ENCODE data around the gene CTSK.

CTSK gene

DNA sequence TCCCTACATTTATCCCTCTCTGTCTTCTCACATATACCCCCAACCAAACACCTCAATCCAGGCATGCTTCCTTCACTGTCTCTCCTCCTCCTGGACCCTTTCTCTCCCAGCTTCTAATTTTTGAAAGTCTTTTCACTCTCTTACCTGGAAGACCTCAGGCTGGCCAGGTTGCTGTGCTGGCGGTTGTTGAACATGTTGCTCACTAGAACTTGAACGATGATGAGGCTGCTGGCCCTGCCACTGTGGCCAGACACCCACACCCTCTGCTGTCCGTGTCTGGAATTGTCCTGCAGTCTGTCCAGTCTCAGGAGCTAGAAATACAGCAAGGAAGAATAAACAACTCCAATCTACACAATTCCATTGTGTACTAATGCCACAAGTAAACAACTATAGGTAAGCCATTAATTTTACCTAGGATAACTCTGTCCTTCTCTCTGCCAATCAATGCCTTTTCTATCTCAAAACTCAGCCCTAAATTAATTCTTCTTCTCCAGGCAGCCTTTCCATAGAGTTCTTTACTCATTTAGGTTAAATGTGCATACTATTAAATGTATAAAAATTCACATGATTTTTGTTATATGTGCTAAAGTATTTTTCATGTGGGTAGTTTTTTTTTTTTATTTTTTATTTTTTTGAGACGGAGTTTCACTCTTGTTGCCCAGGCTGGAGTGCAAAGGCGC lies 5.1 kb upstream of the CTSK start:
- peaks cover 69% of the 10 kb centered on the region for H3K36me3 ChIP-seq (ENCODE audit: low read depth)
- H3K9me3 ChIP-seq (ENCODE audit: severe bottlenecking) = no peaks in the 10 kb centered on the region
- ATAC-seq (ENCODE audit: low read depth) (peak; percentile 89), DNase-seq (ENCODE audit: low spot score) (peak; percentile 65)
- H3K4me3 ChIP-seq (ENCODE audit: severe bottlenecking) = no peak overlapping the region
- H3K27me3 ChIP-seq (ENCODE audit: insufficient read depth, poor library complexity, severe bottlenecking) = no peaks in the 10 kb centered on the region
- peak; percentile 92 for TF ChIP-seq CTCF (IDR thresholded peaks at IDR 0.05; ENCODE audit: poor library complexity, severe bottlenecking)
- H3K27ac ChIP-seq (ENCODE audit: poor library complexity, severe bottlenecking) = no peak overlapping the region
- peaks cover 7% of the 10 kb centered on the region for H3K4me1 ChIP-seq (ENCODE audit: insufficient read depth, poor library complexity, severe bottlenecking)

DNA sequence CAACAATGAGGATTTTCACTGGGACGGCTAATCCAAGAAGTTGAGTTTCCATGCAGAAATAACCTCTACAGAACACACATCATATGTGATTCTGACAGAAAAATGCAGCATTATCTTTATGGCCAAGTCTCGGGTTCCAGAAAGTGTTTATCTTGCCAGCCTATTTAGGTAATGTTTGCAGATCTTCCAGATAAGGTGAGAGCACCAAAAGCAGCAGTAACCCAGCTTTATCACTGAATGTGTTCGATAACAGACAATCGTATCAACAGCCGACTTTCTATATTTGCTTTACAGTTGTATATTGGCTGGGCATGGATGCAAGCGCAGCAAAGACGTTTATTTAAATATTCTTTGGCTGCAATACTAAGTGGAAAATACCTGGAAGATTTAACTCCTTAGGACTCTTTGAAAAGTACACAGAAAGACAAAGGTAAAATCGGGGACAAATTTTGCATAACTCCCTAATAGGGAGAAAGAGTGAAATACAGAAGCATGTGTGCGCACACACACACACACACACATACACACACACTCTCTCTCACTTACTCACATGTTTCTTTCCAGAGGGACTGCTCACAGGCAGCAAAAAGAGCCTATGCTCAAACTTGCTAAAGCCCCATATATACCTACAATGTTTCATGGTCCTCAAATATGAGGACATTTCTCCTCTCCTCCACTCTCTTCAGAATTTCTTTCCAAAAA lies 3.0 kb upstream of the CTSK start:
- ATAC-seq (ENCODE audit: low read depth) = no peak
- no peaks in the 10 kb centered on the region for H3K27me3 ChIP-seq (ENCODE audit: insufficient read depth, poor library complexity, severe bottlenecking)
- peak overlapping the region; percentile 46 for H3K27ac ChIP-seq (ENCODE audit: poor library complexity, severe bottlenecking)
- no peaks in the 10 kb centered on the region for H3K9me3 ChIP-seq (ENCODE audit: severe bottlenecking)
- no peak for DNase-seq (ENCODE audit: low spot score)
- TF ChIP-seq CTCF (IDR thresholded peaks at IDR 0.05; ENCODE audit: poor library complexity, severe bottlenecking) = no peak
- peaks cover 50% of the 10 kb centered on the region for H3K36me3 ChIP-seq (ENCODE audit: low read depth)
- peaks cover 7% of the 10 kb centered on the region for H3K4me1 ChIP-seq (ENCODE audit: insufficient read depth, poor library complexity, severe bottlenecking)
- H3K4me3 ChIP-seq (ENCODE audit: severe bottlenecking) = no peak overlapping the region

- TF ChIP-seq CTCF (IDR thresholded peaks at IDR 0.05; ENCODE audit: poor library complexity, severe bottlenecking) = no peak
- ATAC-seq (ENCODE audit: low read depth) = peak; percentile 80
- peaks cover 40% of the 10 kb centered on the region for H3K36me3 ChIP-seq (ENCODE audit: low read depth)
- peak; percentile 76 for DNase-seq (ENCODE audit: low spot score)
- peaks cover 7% of the 10 kb centered on the region for H3K4me1 ChIP-seq (ENCODE audit: insufficient read depth, poor library complexity, severe bottlenecking)
- no peaks in the 10 kb centered on the region for H3K27me3 ChIP-seq (ENCODE audit: insufficient read depth, poor library complexity, severe bottlenecking)
- peak overlapping the region; percentile 46 for H3K27ac ChIP-seq (ENCODE audit: poor library complexity, severe bottlenecking)
- no peaks in the 10 kb centered on the region for H3K9me3 ChIP-seq (ENCODE audit: severe bottlenecking)
- H3K4me3 ChIP-seq (ENCODE audit: severe bottlenecking) = no peak overlapping the region
These were observed 1.6 kb upstream of the CTSK start for GRCh38 chr1:150809651-150810050.

GRCh38 chr1:150808846-150809245 lies 786 bp upstream of the CTSK start:
- peak overlapping the region; percentile 46 for H3K27ac ChIP-seq (ENCODE audit: poor library complexity, severe bottlenecking)

More at GRCh38 chr1:150808846-150809245, 786 bp upstream of the CTSK start:
- no peaks in the 10 kb centered on the region for H3K27me3 ChIP-seq (ENCODE audit: insufficient read depth, poor library complexity, severe bottlenecking)
- H3K9me3 ChIP-seq (ENCODE audit: severe bottlenecking) = no peaks in the 10 kb centered on the region
- no peak overlapping the region for H3K4me3 ChIP-seq (ENCODE audit: severe bottlenecking)
- no peak for TF ChIP-seq CTCF (IDR thresholded peaks at IDR 0.05; ENCODE audit: poor library complexity, severe bottlenecking)
- no peak for ATAC-seq (ENCODE audit: low read depth)
- peaks cover 33% of the 10 kb centered on the region for H3K36me3 ChIP-seq (ENCODE audit: low read depth)
- no peak for DNase-seq (ENCODE audit: low spot score)
- H3K4me1 ChIP-seq (ENCODE audit: insufficient read depth, poor library complexity, severe bottlenecking) = peaks cover 7% of the 10 kb centered on the region
